GM12891 (cell line): Measurements from ENCODE around the gene CELSR3.

Source experiments
- DNase-seq: peaks from one replicate; pipeline ENCODE4 v3.0.0; 2011; ENCODE audit warnings: low spot score; ENCODE audit not compliant: insufficient read length
- FAIRE-seq: peaks from 2 replicates; lab custom pipeline; 2011; peaks lifted over from hg19 to GRCh38; lab: Jason Lieb, UNC
- PAX5 ChIP-seq: IDR thresholded peaks from 2 replicates; pipeline ENCODE4 v1.6.1; 2011; ENCODE audit warnings: low read length, moderate library complexity, mild to moderate bottlenecking; ENCODE audit not compliant: insufficient read depth, severe bottlenecking
- POLR2A ChIP-seq: IDR thresholded peaks from 2 replicates; pipeline ENCODE4 v1.6.1; 2011; ENCODE audit warnings: low read depth, low read length, control low read depth
- POLR2AphosphoS5 ChIP-seq: IDR thresholded peaks from 2 replicates; pipeline ENCODE4 v1.6.1; 2011; ENCODE audit warnings: low read depth, low read length, control low read depth
- POU2F2 ChIP-seq: IDR thresholded peaks from 2 replicates; pipeline ENCODE4 v1.6.1; 2011; ENCODE audit warnings: low read depth, mild to moderate bottlenecking, control low read depth, low read length, moderate library complexity
- SPI1 ChIP-seq: IDR thresholded peaks from 2 replicates; pipeline ENCODE4 v1.6.1; 2011; ENCODE audit warnings: low read depth, low read length, control low read depth
- TAF1 ChIP-seq: IDR thresholded peaks from 2 replicates; pipeline ENCODE4 v1.6.1; 2011; ENCODE audit warnings: low read depth, low read length, control low read depth

Gene CELSR3

DNA sequence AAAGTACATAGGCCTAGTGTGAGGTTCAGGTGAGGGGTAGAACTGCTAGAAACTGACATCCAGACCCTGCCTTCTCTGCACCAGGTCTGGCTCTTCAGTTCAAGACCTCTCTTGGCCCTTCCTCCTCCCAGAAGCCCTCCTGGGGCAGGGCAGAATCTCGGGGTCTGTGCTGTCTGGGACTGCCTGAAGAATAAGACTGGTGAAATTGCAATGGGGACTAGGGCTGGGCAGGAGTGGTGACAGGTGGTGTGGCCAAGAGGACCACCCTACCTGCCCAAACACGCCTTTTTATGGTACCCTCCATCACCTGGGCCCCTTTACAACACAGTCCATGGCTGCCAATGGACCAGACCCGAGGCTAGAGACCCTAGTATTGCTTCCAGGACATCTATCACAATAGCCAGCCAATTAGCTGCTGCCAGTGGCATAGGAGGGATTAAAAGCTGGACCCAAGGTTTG, 24.6 kb upstream of the CELSR3 start:
- DNase-seq (no peak), FAIRE-seq (no peak)
- TF ChIP-seq POLR2A = peak; percentile 33; the same call in 1 of the 2 replicates
- no peak for TF ChIP-seq POU2F2
- TF ChIP-seq POLR2AphosphoS5 = 0 out of 2 replicates have a peak, but pooled peaks have one; percentile 19

DNA sequence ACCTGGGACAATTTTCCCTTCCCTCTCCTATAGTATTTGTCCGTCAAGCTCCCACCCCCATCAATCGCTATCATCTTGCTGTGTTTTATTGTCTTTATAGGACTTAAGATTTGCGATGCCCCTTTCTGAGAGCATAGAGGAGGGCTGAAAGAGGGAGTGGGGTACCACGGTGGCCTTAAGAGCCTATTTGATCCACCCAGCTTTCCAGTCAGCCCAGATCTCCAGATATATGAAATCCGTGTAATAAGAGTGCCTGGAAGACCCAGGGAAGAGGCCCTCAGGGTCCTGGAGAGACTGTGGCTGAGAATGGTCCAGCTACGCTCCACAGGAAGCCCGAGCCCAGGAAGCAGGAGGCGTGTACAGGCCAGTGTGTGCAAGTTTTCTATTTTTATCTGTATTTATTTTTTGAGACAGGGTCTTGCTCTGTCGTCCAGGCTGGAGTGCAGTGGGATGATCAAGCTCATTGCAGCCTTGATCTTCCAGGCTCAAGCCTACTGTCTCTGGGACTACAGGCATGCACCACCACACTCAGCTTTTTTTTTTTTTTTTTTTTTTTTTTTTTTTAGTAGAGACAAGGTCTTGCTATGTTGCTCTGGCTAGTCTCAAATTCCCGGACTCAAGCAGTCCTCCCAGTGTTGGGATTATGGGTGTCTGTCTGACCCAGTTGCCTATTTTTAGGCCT, 24.0 kb upstream of the CELSR3 start:
- no peak for DNase-seq
- TF ChIP-seq POLR2A (no peak), POLR2AphosphoS5 (no peak), POU2F2 (no peak), SPI1 (no peak), TAF1 (no peak), PAX5 (no peak)
- FAIRE-seq = no peak

DNA sequence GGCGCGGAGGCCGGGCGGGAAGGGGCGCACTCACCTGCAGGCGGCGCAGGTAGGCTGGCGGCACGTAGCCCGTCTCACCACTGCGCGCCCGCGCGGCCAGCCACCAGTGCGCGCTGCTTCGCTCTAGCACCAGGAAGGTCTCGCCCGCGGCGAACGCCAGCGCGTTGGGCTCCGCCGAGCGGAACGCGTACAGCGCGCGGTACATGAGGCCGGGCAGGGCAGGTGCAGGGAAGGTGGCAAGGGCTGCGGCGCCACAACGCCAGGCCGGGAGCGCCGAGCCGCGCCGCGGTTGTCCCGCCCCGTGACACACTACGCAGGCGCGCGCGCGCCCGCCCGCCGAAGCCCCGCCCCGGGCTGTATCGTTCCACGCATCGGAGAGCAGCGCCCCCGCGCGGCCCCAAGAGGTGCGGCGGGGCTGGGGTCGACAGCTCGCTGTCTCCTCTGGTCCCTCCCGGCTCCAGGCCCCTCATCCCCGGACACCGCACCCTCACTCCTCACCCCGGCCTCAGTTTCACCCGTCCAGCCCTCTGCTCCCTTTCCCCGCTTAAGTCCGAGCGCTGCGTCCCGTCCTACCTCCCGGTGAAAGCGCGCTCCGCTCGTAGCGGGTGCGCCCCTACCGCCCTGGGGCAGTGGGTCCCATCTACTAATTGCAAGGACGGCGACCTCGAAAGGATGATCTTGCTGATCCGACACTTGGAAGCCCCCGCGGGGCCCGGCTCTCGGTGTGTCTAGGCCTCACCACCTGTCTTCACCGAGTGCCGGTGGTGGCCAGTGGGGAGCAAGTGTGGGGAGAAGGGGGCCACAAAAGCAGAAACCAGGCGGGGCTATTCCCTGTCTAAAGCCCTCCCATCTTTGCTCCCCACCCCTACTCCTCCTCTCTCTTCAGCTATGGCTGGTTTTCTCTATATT, 23.2 kb upstream of the CELSR3 start, which contains the start of gene NCKIPSD:
Gene NCKIPSD, minus strand, starts transcription at position 313 of the 909 bp plus-strand sequence. Its CDS starts 108 bp downstream, at position 205.
- peak; percentile 98 for FAIRE-seq

DNA sequence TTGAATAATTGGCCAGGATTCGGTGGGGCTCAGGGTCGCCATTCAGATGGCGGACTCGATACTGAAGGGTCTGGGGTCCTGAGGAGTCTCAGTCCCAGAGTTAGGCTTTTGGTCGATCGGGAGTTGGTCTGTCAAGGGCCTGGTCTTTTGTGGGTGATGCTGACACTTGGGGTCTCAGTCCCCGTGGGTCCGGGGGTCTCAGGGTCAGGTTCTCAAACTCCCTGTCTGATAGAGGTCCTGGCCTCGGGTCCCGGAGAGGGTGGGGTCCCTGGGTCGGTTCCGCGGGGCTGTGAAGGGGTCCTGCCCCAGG, 22.6 kb upstream of the CELSR3 start:
- no peak for DNase-seq
- no peak for FAIRE-seq
- TF ChIP-seq POLR2A (no peak), PAX5 (no peak), POLR2AphosphoS5 (no peak), SPI1 (no peak), TAF1 (no peak)

More for the DNA sequence above, 23.2 kb upstream of the CELSR3 start, which contains the start of gene NCKIPSD:
- peak; percentile 96 for DNase-seq
- TF ChIP-seq PAX5 (peak; percentile 45), POLR2AphosphoS5 (peak; percentile 48), SPI1 (no peak), TAF1 (no peak), POLR2A (no peak), POU2F2 (no peak; the same call in 1 of the 2 replicates)

DNA sequence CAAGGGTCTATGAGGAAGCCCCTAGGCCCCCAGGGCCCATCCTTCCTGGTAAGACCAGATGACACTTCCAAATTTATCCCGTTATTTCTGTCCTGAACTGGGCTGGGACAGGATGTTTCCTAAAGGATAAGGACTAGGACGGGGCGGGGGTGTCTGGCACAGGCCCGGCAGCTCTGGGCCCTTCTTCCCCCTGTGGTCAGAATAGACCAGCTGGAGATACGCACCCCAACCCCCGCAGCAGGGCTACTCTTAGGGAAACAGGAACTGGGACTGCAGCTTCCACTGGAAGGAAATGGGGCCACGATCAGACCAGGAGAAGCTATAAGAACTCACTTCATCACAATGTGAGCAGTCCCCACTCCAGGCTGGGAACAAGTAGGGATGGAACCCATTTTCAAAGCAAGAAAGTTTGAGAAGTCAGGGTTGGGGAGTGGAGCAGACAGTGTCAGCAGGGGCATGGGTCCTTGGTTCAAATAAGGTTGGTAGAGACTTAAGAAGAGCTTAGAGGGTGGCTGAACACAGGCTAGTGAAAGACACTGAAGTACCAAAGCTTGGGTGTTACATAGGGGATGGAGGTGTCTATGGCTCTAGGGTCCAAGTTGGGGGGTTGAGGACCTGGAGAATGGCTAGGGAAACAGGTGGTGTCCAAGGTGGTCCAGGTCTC, 21.9 kb upstream of the CELSR3 start:
- DNase-seq (peak; percentile 40), FAIRE-seq (peak; percentile 57)
- peak; percentile 81 for TF ChIP-seq SPI1
- TF ChIP-seq TAF1 = no peak
- no peak for TF ChIP-seq POLR2A

DNA sequence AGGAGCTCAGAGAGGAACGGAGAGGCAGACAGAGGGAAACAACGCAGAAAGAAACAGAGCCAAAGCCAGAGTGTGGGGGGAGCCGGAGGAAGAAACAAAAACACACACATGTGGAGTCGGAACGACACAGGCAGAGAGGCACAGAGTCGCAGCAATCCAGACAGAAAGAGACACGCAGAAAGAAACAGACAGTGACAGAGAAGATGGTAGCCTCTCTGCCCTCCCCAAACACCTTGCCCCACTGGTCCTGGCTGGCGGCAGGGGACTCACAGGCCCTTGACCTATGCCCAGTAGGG, 21.3 kb upstream of the CELSR3 start:
- DNase-seq = no peak
- no peak for FAIRE-seq
- TF ChIP-seq POLR2AphosphoS5 (no peak), POU2F2 (no peak), POLR2A (no peak), PAX5 (no peak), TAF1 (no peak), SPI1 (no peak)

DNA sequence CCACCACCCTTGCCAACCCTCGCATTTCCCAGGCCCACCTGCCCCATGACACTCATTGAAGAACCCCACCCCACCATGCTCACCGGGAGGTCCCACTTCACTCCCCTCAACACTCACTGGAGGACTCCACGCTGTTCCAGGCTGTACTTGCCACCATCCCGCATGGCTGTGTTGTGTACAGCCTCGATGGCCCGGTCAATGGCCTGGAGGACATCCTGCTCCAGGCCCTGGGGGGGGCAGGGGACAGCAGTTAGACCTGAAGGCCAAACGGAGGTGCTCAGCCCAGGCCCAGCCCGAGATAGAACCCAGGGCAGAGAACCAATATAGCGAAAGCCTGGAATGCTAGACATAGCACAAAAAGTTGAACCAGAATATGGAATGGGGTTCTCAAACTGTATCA, 20.1 kb upstream of the CELSR3 start:
- no peak for TF ChIP-seq TAF1
- no peak for TF ChIP-seq POLR2A
- TF ChIP-seq POLR2AphosphoS5 = no peak
- TF ChIP-seq POU2F2 = no peak
- TF ChIP-seq PAX5 = no peak
- TF ChIP-seq SPI1 = no peak
- DNase-seq (no peak), FAIRE-seq (no peak)

DNA sequence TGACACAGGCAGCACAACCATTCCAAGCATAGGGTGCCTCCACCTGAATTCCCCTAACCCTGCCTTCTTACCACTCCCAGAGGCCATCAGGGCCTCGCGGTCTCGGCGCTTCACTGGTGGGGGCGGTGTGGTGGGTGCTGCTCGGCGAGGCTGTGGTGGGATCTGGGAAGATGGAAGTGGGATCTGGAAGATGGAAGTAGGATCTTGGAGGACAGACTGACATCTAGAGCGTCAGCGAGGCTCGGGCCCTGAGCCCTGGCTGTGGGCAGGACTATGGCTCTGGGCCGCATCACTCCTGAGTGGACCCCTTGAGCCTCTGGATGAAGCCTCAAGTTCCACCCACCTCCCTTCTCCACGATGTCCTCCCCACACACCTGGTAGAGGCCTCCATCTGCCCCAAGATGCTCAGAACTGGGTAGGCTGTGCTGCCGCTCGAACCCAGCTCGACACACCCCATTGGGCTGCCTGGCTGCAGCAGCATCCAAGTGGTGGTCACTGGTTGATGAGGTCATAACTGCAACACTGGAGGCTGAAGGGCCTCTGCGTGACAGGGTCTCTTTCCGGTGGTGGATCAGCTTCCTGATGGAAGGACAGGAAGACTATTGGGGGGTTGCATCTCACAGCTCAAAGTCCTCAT, 19.4 kb upstream of the CELSR3 start:
- TF ChIP-seq POU2F2 (no peak), POLR2AphosphoS5 (no peak), PAX5 (no peak), SPI1 (no peak), TAF1 (no peak), POLR2A (no peak)

DNA sequence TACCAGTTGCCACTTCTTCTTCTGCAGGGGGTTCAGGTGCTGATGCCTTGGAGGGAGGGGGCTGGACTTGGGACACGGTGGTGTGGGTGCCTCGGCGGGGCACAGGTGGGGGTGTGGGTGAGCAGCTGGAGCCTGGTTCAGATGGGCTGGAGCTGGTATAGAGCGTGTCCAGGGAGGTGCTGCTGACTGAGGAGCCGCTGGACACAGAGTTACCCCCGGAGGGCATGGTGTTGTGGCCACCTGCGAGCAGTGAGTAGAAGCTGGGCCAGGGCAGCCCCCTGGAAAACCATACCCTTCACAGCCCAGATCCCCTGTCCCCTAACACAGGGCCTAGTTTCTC, 18.8 kb upstream of the CELSR3 start:
- FAIRE-seq = no peak
- TF ChIP-seq POU2F2 (no peak), POLR2A (no peak), PAX5 (no peak), SPI1 (no peak), TAF1 (no peak), POLR2AphosphoS5 (no peak)
- DNase-seq = no peak

More for the DNA sequence above, 19.4 kb upstream of the CELSR3 start:
- no peak for FAIRE-seq
- DNase-seq = no peak

DNA sequence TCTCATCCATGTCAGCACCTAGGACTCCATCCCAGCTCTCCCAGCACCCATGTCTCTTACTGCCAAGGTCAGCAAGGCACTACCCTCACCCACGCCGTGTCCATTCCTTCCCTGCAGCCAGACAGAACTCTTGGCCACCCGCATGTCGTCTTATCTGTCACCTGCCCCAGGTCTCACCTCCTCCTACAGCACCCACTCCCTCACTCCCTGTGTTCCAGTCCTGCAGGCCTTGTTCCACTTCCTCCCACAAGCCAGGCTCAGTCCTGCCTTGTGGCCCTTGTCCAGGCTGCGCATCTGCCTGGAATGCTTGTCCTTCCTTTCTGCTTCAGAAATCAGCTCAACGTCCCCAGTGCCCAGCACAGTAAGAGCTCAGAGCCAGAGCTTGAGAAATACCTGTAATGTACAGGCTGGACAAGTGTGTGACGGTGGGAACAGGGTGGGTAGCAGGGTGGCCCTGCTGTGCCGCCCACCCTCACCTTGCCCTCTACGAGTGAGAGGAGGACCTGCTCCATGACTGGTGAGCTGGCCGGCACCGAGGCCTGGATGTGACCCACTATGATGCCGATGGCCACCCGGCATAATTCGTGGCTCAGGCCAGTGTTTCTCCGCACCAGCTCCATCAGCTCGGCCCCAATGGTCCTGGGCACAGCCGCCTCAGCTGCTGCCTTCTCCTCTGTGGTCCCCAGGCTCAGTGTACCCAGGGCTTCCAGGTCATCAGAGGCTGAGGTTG, 18.3 kb upstream of the CELSR3 start:
- FAIRE-seq = no peak
- TF ChIP-seq TAF1 (no peak), POLR2AphosphoS5 (no peak), SPI1 (no peak), PAX5 (no peak), POU2F2 (no peak), POLR2A (no peak)

More for the DNA sequence above, 18.3 kb upstream of the CELSR3 start:
- DNase-seq = no peak
